Measurements from ENCODE around the gene CLDND1.

DNA sequence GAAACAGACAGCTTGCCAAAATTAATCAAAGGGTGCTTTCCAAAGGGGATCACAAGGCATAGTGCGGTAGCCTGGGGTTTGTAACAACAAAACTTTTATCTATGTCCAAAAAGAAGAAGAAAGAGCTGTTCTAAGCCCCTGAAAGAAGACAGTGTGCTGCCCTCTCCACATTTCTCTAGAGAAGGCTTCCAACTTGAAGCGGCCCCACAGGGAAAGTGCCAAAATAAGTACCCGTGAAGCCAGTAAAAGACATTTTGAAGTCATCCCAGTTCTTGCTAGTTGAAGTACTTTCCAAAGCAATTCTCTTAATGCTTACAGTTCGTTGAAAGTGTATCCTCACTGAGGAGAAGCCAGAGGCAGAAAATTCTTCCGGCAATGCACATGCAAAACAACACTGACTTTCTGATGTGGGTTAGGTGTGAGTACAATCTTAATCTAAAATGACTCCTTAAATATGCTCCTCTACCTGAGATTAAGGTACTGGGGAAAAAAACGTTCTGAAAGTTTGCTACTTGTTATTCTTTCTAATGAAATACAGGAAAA is 30.4 kb upstream of the CLDND1 start:
- TF ChIP-seq, protein P1, sequence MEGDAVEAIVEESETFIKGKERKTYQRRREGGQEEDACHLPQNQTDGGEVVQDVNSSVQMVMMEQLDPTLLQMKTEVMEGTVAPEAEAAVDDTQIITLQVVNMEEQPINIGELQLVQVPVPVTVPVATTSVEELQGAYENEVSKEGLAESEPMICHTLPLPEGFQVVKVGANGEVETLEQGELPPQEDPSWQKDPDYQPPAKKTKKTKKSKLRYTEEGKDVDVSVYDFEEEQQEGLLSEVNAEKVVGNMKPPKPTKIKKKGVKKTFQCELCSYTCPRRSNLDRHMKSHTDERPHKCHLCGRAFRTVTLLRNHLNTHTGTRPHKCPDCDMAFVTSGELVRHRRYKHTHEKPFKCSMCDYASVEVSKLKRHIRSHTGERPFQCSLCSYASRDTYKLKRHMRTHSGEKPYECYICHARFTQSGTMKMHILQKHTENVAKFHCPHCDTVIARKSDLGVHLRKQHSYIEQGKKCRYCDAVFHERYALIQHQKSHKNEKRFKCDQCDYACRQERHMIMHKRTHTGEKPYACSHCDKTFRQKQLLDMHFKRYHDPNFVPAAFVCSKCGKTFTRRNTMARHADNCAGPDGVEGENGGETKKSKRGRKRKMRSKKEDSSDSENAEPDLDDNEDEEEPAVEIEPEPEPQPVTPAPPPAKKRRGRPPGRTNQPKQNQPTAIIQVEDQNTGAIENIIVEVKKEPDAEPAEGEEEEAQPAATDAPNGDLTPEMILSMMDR (IDR thresholded peaks at IDR 0.05) = no peak
- TF ChIP-seq POLR2A (IDR thresholded peaks at IDR 0.05; ENCODE audit: low read depth) (no peak), EP300 (IDR thresholded peaks at IDR 0.05) (no peak), POLR2AphosphoS5 (IDR thresholded peaks at IDR 0.05) (no peak)
